Fibroblast of villous mesenchyme (primary cell): ENCODE data around the gene LIN54. TPM values are rescaled to one million over a fixed set of nuclear protein-coding genes. Genes with fewer than 3 reads are reported as not detected.

Experiments used
- DNase-seq: peaks from one replicate; pipeline ENCODE4 v3.0.0-alpha.2; 2010; ENCODE audit warnings: low read depth
- H3K4me3 ChIP-seq: 2 replicates; pipeline ENCODE4 v1.5.1; 2011; ENCODE audit warnings: low read depth, mild to moderate bottlenecking, low read length
- small RNA-seq: library from RNA; depleted of rRNA; stranded (forward); fragments of <200 nt; gene quantifications from one replicate; pipeline ENCODE3, GENCODE V24; 2012
- total RNA-seq: library from RNA; depleted of rRNA; stranded (reverse); fragments of >200 nt; gene quantifications from 2 replicates; pipeline ENCODE4 v1.2.3, GENCODE V29; 2012
- TF ChIP-seq, protein P1 (sequence below): IDR thresholded peaks from 2 replicates; pipeline ENCODE4 v1.5.1; 2012; ENCODE audit warnings: low read depth, mild to moderate bottlenecking, low read length; ENCODE audit not compliant: insufficient read depth

LIN54 gene
- total RNA-seq, 1 donor: 16.8 TPM

DNA sequence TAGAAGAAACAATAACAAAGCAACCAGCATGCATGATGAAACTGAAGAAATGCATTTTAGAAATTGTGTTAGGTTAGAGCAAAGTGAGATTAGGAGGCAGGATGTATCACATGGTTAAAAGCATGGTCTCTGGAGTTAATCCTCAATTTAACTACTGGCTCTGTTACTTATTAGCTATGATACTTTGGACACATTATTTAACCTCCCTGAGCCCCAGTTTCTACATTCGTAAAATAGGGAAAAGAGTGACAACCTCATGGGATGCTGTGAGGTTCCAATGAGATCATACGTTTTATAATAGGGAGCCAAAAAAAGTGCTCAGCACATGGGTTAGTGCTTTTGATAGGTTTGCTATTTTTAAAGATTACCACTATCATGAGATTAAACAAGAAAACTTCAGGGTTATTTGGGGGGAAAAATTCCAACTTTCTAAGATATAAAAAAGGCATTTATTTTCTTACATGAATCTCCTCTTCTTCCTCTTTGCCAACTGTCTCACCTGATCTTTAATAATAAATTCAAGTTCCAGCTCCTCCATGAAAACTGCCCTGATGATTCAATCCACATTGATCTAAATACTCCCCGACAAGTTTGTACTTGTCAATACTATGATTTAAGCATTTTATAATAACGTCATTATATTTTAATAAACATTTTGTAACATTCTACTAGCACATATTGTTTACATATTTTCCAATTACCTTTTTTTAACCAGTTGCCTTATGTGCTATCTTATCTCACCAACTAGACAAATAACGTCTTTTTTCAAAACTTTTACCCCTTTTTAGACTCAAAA lies 124.3 kb downstream of the LIN54 start:
- DNase-seq: no peak
- peak overlapping the region; percentile 94 for H3K4me3 ChIP-seq
- TF ChIP-seq, protein P1, sequence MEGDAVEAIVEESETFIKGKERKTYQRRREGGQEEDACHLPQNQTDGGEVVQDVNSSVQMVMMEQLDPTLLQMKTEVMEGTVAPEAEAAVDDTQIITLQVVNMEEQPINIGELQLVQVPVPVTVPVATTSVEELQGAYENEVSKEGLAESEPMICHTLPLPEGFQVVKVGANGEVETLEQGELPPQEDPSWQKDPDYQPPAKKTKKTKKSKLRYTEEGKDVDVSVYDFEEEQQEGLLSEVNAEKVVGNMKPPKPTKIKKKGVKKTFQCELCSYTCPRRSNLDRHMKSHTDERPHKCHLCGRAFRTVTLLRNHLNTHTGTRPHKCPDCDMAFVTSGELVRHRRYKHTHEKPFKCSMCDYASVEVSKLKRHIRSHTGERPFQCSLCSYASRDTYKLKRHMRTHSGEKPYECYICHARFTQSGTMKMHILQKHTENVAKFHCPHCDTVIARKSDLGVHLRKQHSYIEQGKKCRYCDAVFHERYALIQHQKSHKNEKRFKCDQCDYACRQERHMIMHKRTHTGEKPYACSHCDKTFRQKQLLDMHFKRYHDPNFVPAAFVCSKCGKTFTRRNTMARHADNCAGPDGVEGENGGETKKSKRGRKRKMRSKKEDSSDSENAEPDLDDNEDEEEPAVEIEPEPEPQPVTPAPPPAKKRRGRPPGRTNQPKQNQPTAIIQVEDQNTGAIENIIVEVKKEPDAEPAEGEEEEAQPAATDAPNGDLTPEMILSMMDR: no peak

DNA sequence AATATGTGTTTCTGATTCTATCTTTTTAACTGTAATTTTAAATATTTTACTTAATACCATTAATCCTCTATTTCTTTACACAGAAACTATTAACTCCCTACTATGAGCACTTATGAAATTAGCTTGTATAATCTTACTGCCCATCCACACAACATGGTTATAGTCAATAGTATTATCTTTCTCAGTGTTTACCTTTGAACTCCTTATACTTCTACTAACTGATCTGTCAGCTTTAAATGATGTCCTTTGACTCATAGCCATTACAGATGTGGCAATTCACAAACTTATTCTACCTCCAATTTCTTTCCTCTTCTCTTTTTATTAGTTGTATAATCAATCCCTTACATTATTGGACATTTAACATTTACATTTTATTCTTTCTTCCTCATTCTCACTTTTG lies 125.2 kb downstream of the LIN54 start:
- no peak for DNase-seq
- H3K4me3 ChIP-seq: no peak overlapping the region
- TF ChIP-seq, protein P1: no peak

Small RNA genes lying within 50 kb of the gene (small RNA-seq; reads per million reads assigned to genes)
- gene RF00019 (not detected), gene RNU6-615P (not detected)

Other genes with a start within 250 kb of the LIN54 start
- gene SCD5, start 212.0 kb downstream of the LIN54 start, total RNA-seq: 2.3 and 6.9 TPM in 2 replicates
- 381 and 523 TPM in 2 replicates for gene SEC31A, start 119.7 kb downstream of the LIN54 start, total RNA-seq
- gene THAP9, start 110.1 kb downstream of the LIN54 start, total RNA-seq: 2.3 and 3.9 TPM in 2 replicates
- 101 and 106 TPM in 2 replicates for gene COPS4, start 24.4 kb upstream of the LIN54 start, total RNA-seq
- gene PLAC8, start 103.9 kb upstream of the LIN54 start, total RNA-seq: 1.3 TPM in 1 of 2 replicates, not detected in the other